NCI-H1694 (cell line): ENCODE data around the gene ORAI2.
"Not testable (repeated sequence)": the region's sequence is repeated elsewhere in the genome, so short reads cannot be mapped to it uniquely, and the experiment has no call there.

Experiments used
- DNase-seq: peaks from one replicate; lab custom pipeline; 2025; lab: John Stamatoyannopoulos, UW

ORAI2 gene

DNA sequence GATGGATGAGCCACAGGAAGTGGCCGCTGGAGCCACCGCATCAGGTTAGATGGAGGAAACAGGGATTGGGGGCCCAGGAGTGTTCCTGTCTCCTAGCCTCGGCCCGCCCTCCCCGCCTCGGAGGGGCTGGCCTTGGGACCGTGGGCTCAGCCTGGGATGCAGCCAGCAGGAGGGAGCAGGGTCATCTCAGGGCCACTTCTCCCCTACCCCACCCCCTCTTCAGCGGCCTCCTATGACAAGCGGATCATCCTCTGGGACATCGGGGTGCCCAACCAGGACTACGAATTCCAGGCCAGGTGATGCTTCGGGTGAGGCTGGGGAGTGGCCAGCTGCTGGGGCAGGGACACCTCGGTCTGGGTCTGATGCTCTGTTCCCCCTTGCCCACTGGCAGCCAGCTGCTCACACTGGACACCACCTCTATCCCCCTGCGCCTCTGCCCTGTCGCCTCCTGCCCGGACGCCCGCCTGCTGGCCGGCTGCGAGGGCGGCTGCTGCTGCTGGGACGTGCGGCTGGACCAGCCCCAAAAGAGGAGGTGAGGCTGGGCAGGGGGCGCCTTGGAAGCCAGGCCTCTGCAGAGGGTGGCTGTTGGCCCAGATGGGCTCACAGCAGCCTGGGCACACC is 36.1 kb downstream of the ORAI2 start:
- no peak for DNase-seq

DNA sequence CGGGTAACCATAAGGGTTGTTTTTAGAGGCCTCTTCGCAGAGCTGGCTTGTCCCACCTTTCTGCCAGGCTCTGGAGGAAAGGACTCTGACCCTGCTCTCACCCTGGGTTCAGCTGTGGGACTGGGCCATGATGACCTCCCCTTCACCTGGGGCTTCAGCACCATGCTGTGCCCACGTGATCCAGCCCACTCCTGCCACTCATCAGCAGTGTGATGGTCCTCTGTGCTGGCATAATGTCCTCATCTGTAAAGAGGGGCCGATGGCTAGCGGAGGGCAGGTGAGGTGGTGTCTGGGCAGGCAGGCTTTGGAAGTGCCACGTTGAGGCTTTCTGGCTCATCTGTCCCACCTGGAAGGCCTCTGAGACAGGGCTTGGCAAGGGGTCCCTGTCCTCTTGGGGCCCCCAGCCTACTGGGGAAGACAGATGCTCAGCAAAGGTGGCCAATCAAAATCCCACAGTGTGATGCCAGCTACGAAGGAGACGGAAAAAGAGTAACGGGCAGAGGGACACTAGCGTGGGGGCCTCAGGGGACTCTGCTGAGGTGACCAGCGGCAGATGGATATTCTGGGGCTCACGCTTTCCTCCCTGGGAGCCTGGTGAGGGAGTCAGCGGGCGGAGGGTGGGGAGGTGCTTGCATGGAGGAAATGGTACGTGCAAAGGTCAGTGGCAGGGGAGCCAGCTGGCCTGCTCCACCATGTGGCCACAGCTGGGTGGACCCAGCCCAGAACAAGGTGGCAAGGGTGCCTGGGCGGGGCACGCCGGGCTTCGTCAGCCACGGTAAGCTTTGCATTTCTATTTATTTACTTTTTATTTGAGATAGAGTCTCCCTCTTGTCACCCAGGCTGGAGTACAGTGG is 36.8 kb downstream of the ORAI2 start:
- DNase-seq: no peak

DNA sequence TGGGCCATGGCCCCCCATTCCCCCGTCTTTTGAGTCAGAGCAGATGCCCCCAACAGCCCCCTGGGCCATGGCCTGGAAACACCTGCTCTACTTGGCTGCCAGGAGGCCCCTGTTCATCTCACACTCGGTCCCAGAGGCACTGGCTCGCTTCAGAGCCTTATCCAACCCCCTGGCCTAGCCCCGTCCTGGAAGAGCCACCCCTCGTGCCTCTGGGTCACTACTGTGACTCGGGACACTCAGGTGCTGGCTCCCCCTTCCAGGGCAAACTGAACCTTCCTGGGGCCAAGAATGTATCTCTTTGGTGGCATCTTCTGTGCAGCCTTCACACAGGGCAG is 38.4 kb downstream of the ORAI2 start:
- no peak for DNase-seq

DNA sequence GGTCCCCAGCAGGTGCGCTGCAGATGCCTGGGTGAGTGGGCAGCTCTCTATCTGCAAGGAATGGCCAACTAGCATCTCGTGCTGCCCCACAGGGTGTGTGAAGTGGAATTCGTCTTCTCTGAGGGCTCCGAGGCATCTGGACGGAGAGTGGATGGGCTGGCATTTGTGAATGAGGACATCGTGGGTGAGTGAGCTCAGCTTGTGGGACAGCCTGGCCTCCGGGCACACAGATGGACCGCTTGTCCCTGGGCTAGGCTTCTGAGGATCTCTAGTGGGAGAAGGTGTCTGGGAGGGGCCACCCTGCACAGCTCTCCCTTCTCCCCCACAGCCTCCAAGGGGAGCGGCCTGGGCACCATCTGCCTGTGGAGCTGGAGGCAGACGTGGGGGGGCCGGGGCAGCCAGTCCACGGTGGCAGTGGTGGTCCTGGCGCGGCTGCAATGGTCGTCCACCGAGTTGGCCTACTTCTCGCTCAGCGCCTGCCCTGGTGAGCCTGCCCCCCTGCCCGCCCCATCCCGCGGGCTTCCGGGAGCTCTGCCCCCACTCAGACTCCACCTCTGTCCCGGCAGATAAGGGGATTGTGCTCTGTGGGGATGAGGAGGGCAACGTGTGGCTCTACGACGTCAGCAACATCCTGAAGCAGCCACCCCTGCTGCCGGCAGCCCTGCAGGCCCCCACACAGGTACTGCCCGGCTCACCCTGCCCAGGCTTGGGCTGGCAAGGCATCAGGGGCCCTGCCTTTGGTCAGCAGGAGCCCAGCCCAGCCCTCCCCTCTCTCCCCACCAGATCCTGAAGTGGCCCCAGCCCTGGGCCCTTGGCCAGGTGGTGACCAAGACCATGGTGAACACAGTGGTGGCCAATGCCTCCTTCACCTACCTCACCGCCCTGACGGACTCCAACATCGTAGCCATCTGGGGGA is 39.0 kb downstream of the ORAI2 start:
- no peak for DNase-seq

DNA sequence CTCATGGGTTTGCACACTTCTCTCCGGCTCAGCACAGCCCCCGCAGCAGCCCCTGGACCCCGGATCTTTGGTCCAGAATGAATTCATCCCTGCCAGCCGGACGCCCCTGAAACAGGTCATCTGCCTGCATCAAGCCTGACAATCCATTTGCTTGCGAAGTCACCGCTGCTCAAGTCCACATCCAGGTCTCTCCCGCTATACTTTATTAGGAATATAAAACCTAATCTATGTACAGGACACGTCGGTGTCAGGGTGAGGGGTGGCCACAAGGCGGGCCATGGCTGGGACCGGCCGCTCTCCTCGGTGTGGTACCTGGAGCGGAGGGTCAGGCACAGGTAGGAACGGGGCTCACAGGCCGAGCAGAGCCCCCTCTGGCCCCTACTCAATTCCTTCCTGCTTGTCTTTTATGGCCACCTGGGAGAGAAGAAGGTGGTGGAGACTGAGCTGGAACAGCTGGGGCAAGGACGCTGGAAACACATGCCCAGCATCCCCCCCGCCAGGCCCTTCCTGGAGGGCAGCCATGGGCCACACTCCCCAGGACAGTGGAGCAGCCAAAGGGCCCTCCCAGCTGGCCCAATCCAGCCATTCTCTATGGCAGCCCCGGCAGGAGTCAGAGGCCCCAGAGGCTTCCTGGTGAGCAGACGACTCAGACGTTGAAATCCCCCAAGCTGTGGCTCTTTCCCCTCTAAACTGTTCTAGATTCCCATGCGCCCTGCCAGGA is 40.1 kb downstream of the ORAI2 start:
- DNase-seq: no peak

DNA sequence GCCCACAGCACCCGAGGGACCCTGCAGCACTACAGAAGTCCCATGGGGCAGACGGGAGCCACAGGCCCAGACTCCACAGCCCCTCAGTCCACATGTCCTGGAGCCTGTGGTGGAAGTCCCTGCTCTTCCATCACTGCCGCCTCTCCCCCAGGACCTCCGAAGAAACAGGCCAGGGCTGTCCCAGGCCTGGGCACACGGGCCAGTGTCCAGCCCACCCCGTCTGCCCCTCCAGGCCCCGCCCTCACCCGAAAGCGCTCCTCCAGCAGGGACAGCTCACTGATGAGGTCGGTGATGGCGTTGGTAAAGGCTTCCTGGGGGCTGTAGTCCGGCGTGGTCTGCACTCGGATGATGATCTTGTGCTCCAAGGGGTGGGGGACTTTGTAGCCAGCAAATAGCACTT is 40.7 kb downstream of the ORAI2 start:
- not testable (repeated sequence) for DNase-seq

DNA sequence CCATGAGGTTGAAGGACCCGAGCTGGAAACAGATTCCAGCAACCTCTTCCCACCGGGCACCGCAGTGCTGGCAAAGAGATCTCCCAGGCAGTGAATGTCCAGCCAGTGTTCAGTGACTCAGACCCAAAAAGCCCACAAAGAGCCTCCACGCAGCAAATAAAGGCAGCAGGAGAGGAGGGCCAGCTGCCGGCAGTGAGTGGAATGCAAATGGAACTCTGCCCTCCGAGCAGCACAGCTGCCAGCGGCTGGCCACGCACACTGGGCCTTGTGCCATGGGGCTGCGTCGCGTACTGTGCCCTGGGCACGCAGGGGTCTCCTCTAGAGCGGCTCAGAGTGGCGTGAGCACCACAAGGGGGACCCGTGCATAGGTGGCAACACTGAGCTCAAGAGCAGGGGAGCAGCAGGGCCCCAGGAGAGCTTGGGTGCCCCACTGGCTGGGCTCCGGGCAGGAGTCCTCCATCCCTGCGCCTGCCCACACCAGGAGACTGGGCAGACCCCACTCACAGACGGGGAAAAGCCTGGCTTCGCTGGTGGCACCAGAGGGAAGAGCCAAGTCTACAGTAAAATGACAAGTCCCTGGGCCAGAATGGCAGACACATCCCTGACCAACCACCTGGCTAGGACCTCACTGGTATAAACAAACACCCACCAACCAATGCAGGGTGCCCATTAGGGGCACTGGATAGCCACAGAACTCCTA is 41.5 kb downstream of the ORAI2 start:
- DNase-seq: not testable (repeated sequence)

DNA sequence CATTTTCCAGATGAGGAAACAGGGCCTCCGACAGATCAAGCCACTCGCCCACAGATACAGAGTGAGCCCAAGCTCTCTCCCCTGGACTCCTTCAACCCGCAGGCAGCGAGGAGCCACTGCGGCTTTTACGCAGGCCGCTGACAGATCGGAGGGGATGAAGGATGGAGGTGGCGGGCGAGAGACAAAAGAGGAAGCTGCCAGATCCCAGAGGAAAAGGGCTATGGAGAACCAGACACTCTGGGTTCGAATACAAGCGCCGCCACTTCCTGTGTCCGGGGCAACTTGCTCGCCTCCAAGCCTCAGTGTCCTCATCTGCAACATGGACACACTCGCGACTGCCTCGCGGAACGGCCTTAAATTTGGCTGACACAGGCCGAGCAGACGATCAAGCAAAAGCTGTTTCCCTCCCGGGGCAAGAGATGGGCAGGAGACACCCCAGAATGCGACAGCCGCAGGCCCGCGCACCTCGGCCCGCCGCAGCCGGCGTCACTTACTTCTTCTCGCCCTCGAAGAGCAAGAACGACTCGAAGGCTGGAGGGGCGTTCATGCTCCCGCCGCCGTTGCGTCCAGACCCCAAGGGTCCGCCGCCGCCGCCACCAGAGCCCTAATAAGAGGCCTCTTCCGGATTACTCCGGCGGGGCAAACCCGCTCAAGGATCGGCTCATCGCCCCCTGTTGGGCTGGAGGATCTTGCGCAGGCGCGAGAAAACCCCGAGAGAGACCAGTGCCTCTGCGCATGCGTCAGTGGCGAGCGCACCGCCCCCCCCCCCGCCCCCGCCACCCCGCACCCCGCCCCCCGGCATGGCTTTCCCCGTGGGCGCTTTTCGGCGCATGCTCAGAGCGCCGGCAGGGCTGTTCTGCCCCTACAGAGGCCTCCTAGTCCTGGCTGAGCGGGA is 45.2 kb downstream of the ORAI2 start, which contains the start of gene POLR2J:
POLR2J (minus strand) TSS at position 609 of the 895 bp plus-strand sequence; CDS start at position 547, 62 bp downstream.
- not testable (repeated sequence) for DNase-seq

DNA sequence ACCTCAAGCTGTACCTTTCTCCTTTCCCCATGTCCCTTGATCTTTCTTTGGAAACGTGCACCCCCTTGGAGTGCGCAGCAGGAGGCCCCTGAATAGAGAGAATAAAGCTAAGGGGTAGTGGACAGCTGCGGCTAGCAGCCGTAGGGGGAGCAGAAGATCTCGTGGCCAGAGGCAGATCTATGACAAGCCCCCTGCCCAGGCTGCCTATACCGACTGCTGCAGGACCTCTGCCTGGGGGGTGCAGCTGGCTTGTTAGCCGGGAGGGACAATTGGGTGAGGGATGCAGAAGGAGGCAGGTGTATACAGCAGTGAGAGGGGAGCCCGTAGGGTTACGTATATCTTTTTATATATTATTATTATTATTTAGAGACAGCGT is 45.8 kb downstream of the ORAI2 start:
- not testable (repeated sequence) for DNase-seq

DNA sequence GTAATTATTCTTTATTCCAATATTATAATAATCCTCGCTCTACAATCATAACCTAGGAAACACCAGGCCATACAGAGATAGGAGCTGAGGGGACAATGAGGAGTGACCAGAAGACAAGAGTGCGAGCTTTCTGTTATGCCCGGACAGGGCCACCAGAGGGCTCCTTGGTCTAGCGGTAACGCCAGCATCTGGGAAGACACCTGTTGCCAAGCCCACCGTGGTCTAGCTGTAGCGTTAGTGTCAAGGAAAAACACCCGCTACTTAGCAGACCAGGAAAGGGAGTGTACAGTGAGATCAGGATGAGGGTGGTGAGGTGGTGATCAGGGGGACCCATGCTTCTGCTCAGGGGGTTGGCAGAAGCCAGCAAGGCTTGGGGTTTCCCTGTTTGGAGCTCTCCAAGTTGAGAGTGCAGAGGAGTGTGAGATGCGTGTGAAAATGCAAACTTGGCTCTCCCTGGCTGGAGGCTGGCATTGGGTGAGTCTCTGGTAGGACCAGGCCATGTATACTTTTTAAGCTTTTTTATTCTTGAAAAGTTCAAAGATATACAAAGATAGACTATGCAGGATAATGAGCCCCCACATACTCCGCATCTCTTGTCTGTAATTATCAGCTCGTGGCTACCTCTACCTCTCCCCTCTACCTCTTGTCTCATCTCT is 46.7 kb downstream of the ORAI2 start:
- DNase-seq: not testable (repeated sequence)

DNA sequence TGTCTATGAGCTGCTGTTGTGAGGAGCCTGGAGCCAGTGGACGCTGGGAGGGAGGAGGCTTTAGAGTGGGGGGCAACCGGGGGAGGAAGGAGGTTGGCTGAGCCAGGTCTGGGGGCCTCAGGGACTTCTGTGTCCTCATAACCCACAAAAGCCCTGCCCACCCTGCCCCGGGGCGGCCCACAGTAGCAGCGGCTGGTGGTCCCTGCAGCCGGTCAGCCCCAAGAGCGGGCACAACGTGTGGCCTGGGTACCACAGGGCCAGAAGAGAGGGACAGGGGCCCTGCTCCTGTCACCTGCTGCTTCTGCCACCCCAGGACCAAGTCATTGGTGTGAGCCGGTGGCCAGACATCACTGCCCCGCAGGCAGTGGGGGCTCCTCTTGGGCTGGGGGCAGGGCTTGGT is 48.6 kb downstream of the ORAI2 start:
- DNase-seq: not testable (repeated sequence)

DNA sequence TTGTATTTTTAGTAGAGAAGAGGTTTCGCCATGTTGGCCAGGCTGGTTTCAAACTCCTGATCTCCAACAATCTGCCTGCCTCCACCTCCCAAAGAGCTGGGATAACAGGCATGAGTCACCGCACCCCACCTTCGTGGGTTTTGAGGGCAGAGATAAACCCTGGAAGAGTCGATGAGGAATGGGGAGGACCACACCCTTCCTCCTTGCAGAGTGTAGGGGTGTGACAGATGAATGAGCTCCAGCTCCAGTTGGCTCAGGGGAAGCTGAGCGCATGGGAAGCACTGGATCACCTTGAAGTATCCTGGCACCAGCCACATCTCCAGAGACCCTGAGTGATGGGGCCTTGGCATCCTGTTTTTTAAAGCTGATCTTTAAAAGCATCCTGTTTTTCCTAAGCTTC is 50.9 kb downstream of the ORAI2 start:
- not testable (repeated sequence) for DNase-seq

DNA sequence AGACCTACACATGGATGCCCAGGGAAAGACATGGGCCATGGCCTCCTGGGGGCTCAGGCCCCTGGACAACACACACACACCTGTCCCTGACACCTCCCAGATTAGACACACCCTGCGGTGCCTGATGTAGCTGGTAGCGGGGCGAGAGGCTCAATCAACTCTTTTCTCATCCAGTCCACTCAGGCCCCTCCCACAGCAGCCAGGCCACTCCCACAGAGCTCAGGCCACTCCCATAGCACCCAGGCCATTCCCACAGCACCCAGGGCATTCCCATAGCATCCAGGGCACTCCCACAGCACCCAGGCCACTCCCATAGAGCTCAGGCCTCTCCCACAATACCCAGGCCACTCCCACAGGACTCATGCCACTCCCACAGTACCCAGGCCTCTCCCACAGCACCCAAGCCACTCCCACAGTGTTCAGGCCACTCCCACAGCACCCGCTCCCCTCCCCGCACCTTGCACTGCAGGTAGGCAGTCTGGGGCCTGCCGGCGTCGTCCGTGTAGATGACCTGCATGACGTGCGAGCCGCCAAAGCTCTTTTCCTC is 57.2 kb downstream of the ORAI2 start:
- not testable (repeated sequence) for DNase-seq

DNA sequence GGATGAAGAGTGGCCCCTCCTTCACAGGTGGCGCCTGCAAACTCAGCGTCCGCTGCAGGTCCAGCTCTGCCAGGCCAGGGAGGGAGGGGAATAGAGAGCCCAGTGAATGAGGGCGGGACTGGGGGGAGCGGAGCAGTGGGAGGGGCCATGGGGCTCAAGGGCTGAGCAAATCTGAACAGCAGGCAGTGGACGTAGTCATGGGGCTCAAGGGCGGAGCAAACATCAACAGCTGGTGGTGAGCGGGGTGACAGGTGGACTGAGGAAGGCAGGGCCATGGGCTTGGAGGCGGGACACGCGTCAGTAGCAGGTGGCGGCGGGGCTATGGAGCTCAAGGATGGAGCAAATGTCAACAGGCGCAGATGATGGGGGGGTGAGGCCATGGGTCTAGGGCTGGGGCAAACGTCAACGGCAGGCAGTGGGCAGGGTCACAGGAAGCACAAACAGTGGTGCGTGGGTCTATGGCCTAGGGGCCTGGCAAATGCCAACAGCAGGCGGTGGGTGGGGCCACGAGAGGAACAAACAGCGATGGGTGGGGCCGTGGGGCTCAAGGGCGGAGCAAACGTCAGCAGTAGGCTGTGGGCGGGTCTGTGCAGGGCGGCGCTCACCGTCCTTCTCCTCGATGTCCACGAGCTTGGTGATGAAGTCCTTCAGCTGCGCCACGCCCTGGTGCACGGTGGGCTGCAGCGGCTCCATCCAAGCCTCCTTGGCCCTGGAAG is 60.0 kb downstream of the ORAI2 start:
- not testable (repeated sequence) for DNase-seq

DNA sequence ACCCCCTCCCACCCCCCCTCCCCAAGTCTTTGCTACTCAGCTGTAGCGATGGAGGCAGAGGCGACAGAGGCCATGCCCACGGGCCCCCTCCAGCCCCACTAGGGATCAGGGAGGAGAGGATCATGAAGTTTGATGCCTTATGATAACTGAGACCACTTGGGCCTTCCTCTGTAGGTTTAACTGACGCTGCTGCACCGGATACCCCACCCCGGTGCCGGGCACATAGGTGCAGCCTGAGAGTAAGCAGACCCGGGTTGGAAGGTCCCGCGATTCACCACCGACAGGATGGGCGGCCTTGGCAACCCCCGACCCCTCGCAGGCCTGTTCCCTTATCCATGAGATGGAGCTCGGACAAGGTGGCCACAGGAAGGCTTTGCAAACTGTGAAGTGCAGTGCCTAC is 60.7 kb downstream of the ORAI2 start:
- DNase-seq: not testable (repeated sequence)

DNA sequence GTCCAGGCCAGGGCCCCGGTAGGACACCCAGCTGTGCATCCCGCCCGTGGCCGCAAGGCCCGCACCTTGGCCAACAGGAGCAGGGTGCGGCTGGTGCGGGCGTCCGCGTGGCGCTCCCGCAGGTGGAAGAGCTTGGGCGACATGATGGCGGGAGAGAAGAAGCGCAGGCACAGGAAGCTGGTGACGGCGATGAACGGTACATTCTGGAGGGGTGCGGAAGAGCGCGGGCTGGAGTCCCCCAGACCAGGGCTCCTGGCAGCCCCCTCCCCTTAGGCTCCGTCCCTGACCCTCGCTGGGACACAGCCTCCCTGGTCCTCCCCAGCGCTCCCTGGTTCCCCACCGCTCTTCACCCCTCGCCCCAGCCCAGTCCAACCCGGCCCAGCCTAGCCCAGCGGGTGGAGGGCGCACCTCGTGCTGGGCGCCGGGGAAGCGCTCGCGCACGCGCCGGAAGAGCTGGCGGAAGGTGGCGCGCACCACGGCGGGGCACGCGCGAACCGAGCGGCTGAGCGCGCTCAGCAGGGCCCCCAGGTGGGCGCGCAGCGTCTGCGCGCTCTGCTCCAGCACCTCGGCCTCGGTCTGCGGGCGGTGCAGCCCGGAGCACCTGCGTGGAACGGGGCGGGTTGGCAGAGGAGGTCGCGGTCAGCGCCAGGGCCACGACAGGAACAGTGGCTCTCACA is 61.2 kb downstream of the ORAI2 start:
- DNase-seq: not testable (repeated sequence)

DNA sequence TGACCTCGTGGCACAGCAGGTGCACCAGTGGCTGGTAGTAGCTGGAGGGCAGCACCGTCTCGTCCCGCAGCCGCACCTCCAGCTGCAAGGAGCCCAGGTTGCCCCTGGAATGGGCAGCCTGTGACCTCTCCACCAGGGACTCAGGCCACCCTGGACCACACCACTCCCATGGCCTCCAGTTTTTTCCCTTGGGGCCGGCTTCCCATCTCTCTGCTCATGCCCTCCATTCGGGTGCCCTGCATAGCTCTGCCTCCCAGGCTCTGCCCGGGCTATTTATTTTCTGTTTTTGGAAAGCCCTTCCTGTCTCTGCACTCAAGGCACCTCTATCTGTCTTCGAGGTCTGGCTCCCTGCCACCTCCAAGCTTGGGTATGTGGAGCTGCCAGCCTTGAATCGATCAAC is 63.5 kb downstream of the ORAI2 start:
- not testable (repeated sequence) for DNase-seq

DNA sequence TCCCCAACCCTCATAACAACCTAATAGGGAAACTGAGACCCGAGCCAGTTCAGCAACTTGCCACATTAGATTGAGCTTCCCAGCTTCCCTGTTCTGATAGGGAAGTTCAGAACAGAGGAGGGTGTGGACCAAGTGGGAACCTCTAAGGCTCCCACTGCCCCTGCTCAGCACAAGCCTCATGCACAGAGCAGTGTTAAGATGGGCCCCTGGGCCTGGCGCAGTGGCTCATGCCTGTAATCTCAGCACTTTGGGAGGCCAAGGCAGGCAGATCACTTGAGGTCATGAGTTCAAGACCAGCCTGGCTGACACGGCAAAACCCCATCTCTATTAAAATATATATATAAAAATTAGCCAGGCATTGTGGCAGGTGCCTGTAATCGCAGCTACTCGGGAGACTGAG is 63.9 kb downstream of the ORAI2 start:
- DNase-seq: not testable (repeated sequence)
